ENCODE measurements around the gene MCTP2. TPM values are rescaled to one million over a fixed set of nuclear protein-coding genes. Genes with fewer than 3 reads are reported as not detected.

Gene MCTP2
- total and polyA plus RNA-seq, 2 of the 13 experiments (the other 11 are each of a cell fraction or from before 2014, with no cell fraction given): 5.1 to 8.6 TPM

- TF ChIP-seq TCF7L2 (IDR thresholded peaks at IDR 0.05; ENCODE audit: low read depth, low read length): no peak
- no peak for TF ChIP-seq RAD51 (IDR thresholded peaks at IDR 0.05; ENCODE audit: borderline replicate concordance)
- TF ChIP-seq KDM4B (CRISPR knock-in tag; IDR thresholded peaks at IDR 0.05): no peak
- no peak for TF ChIP-seq ZNF83 (CRISPR knock-in tag; IDR thresholded peaks at IDR 0.05; ENCODE audit: borderline replicate concordance)
- no peak for TF ChIP-seq ZNF749 (CRISPR knock-in tag; IDR thresholded peaks at IDR 0.05; ENCODE audit: borderline replicate concordance)
- no peak for TF ChIP-seq ZNF281 (CRISPR knock-in tag; IDR thresholded peaks at IDR 0.05; ENCODE audit: borderline replicate concordance)
- no peak for TF ChIP-seq ZBTB4 (CRISPR knock-in tag; IDR thresholded peaks at IDR 0.05; ENCODE audit: borderline replicate concordance)
- TF ChIP-seq KLF13 (CRISPR knock-in tag; IDR thresholded peaks at IDR 0.05): no peak
- TF ChIP-seq ZNF280D (CRISPR knock-in tag; IDR thresholded peaks at IDR 0.05): no peak
- no peak for TF ChIP-seq KAT7 (CRISPR knock-in tag; IDR thresholded peaks at IDR 0.05; ENCODE audit: borderline replicate concordance)
- peak; percentile 46; the same call in 1 of the 2 replicates for TF ChIP-seq HES4 (CRISPR knock-in tag; IDR thresholded peaks at IDR 0.05; ENCODE audit: borderline replicate concordance)
- no peak for TF ChIP-seq CREB1 (IDR thresholded peaks at IDR 0.05)
- peak; percentile 33; the same call in 1 of the 2 replicates for TF ChIP-seq CREB1 (CRISPR knock-in tag; IDR thresholded peaks at IDR 0.05)
- TF ChIP-seq, protein P1, sequence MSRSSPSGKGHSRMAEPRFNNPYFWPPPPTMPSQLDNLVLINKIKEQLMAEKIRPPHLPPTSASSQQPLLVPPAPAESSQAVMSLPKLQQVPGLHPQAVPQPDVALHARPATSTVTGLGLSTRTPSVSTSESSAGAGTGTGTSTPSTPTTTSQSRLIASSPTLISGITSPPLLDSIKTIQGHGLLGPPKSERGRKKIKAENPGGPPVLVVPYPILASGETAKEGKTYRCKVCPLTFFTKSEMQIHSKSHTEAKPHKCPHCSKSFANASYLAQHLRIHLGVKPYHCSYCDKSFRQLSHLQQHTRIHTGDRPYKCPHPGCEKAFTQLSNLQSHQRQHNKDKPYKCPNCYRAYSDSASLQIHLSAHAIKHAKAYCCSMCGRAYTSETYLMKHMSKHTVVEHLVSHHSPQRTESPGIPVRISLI (CRISPR knock-in tag; IDR thresholded peaks at IDR 0.05; ENCODE audit: borderline replicate concordance): no peak
- TF ChIP-seq MAFF (IDR thresholded peaks at IDR 0.05; ENCODE audit: low read depth, low read length): no peak
- TF ChIP-seq SSRP1 (CRISPR knock-in tag; IDR thresholded peaks at IDR 0.05): no peak
- no peak for TF ChIP-seq SOX6 (IDR thresholded peaks at IDR 0.05)
- TF ChIP-seq SOX6 (CRISPR knock-in tag; IDR thresholded peaks at IDR 0.05): no peak
- TF ChIP-seq ZNF737 (CRISPR knock-in tag; IDR thresholded peaks at IDR 0.05; ENCODE audit: borderline replicate concordance): no peak
Observed at GRCh38 chr15:94230883-94231722, at the start of gene MCTP2 (continued).

Measured in HepG2 (cell line).